ENCODE measurements around the gene DST. TPM values are rescaled to one million over a fixed set of nuclear protein-coding genes. Genes with fewer than 3 reads are reported as not detected.

The DST gene
- total RNA-seq, 1 experiment from 2014 or later: 71.8 TPM

- CTCF ChIA-PET: no interaction called here
- H3K36me3 ChIP-seq (ENCODE audit: insufficient read depth, low read length, poor library complexity, severe bottlenecking): no peaks in the 10 kb centered on the region
- no peak for DNase-seq (ENCODE audit: low spot score)
- no peaks in the 10 kb centered on the region for H3K9me3 ChIP-seq (ENCODE audit: low read depth, low read length, poor library complexity, severe bottlenecking)
- BruUV-seq (replicated peaks): no TSS peak
- no peak overlapping the region for H3K27ac ChIP-seq (ENCODE audit: low read depth, low read length, poor library complexity, severe bottlenecking)
- intact Hi-C loops (cut with micrococcal nuclease; ENCODE audit: unreplicated experiment): no loop called here
- peaks cover 6% of the 10 kb centered on the region for H3K4me1 ChIP-seq (ENCODE audit: insufficient read depth, low read length, poor library complexity, severe bottlenecking)
- POLR2A ChIA-PET (ENCODE audit: low non-redundant PET): no interaction called here
- no peak overlapping the region for H3K4me3 ChIP-seq (ENCODE audit: low read depth, low read length, poor library complexity, severe bottlenecking)
- no peak for TF ChIP-seq EZH2 (IDR thresholded peaks at IDR 0.05; ENCODE audit: borderline replicate concordance, low read depth, low read length, poor library complexity, severe bottlenecking)
- TF ChIP-seq CTCF (conservative IDR thresholded peaks at IDR 0.05; ENCODE audit: low read depth, low read length): no peak
- no peaks in the 10 kb centered on the region for H3K27me3 ChIP-seq (replicated peaks; ENCODE audit: insufficient read depth, low read depth, low read length, poor library complexity)
Observed at GRCh38 chr6:56556751-56557540, 85.7 kb downstream of the DST start.

GRCh38 chr6:56555438-56555872 is 87.2 kb downstream of the DST start:
- Histone ChIP-seq H3K4me1 (ENCODE audit: insufficient read depth, low read length, poor library complexity, severe bottlenecking) (peaks cover 6% of the 10 kb centered on the region), H3K27me3 (replicated peaks; ENCODE audit: insufficient read depth, low read depth, low read length, poor library complexity) (no peaks in the 10 kb centered on the region), H3K36me3 (ENCODE audit: insufficient read depth, low read length, poor library complexity, severe bottlenecking) (no peaks in the 10 kb centered on the region), H3K4me3 (ENCODE audit: low read depth, low read length, poor library complexity, severe bottlenecking) (no peak overlapping the region), H3K9me3 (ENCODE audit: low read depth, low read length, poor library complexity, severe bottlenecking) (no peaks in the 10 kb centered on the region), H3K27ac (ENCODE audit: low read depth, low read length, poor library complexity, severe bottlenecking) (no peak overlapping the region)
- POLR2A ChIA-PET (ENCODE audit: low non-redundant PET): no interaction called here
- TF ChIP-seq EZH2 (IDR thresholded peaks at IDR 0.05; ENCODE audit: borderline replicate concordance, low read depth, low read length, poor library complexity, severe bottlenecking) (no peak), CTCF (conservative IDR thresholded peaks at IDR 0.05; ENCODE audit: low read depth, low read length) (no peak)
- intact Hi-C loops (cut with micrococcal nuclease; ENCODE audit: unreplicated experiment): no loop called here
- no TSS peak for BruUV-seq (replicated peaks)
- CTCF ChIA-PET: no interaction called here
- DNase-seq (ENCODE audit: low spot score): peak; percentile 32

GRCh38 chr6:56552187-56553130 is 90.2 kb downstream of the DST start:
- no TSS peak for BruUV-seq (replicated peaks)
- ChIA-PET POLR2A (ENCODE audit: low non-redundant PET) (interaction anchor here (0.5 kb wide), 1 partner anchor 10 kb away, joined by 10 read pairs; no protein-coding TSS in a partner anchor), CTCF (no interaction called here)
- peaks cover 21% of the 10 kb centered on the region for H3K4me1 ChIP-seq (ENCODE audit: insufficient read depth, low read length, poor library complexity, severe bottlenecking)
- no peaks in the 10 kb centered on the region for H3K36me3 ChIP-seq (ENCODE audit: insufficient read depth, low read length, poor library complexity, severe bottlenecking)
- DNase-seq (ENCODE audit: low spot score): no peak
- intact Hi-C loops (cut with micrococcal nuclease; ENCODE audit: unreplicated experiment): no loop called here
- no peaks in the 10 kb centered on the region for H3K9me3 ChIP-seq (ENCODE audit: low read depth, low read length, poor library complexity, severe bottlenecking)
- no peaks in the 10 kb centered on the region for H3K27me3 ChIP-seq (replicated peaks; ENCODE audit: insufficient read depth, low read depth, low read length, poor library complexity)
- TF ChIP-seq EZH2 (IDR thresholded peaks at IDR 0.05; ENCODE audit: borderline replicate concordance, low read depth, low read length, poor library complexity, severe bottlenecking): no peak
- no peak for TF ChIP-seq CTCF (conservative IDR thresholded peaks at IDR 0.05; ENCODE audit: low read depth, low read length)
- no peak overlapping the region for H3K4me3 ChIP-seq (ENCODE audit: low read depth, low read length, poor library complexity, severe bottlenecking)
- H3K27ac ChIP-seq (ENCODE audit: low read depth, low read length, poor library complexity, severe bottlenecking): no peak overlapping the region
